PFSK-1 (cell line): Measurements from ENCODE around the gene CATSPERE.

Source experiments
- FOXP2 ChIP-seq: optimal IDR thresholded peaks from 2 replicates; pipeline ENCODE3; 2011; ENCODE audit warnings: borderline replicate concordance, control low read depth, inconsistent platforms; ENCODE audit not compliant: insufficient read depth; ENCODE audit errors: extremely low read length, extremely low read depth
- POLR2AphosphoS5 ChIP-seq: IDR thresholded peaks from 2 replicates; pipeline ENCODE4 v1.6.1; 2012; ENCODE audit warnings: low read depth, mild to moderate bottlenecking, control low read depth, low read length, moderate library complexity
- SIN3A ChIP-seq: IDR thresholded peaks from 2 replicates; pipeline ENCODE4 v1.6.1; 2012; ENCODE audit warnings: mild to moderate bottlenecking, low read length, moderate library complexity, borderline replicate concordance; ENCODE audit not compliant: insufficient read depth
- TAF1 ChIP-seq: IDR thresholded peaks from 2 replicates; pipeline ENCODE4 v1.6.1; 2012; ENCODE audit warnings: low read length, control low read depth, borderline replicate concordance; ENCODE audit not compliant: insufficient read depth
- TF ChIP-seq, protein P1 (sequence below), 2 experiments: IDR thresholded peaks; 2 replicates each; pipeline versions ENCODE4 v1.6.1 to v1.8.0; 2011 to 2012; ENCODE audit warnings: low read depth in 2 of 2, low read length in 2 of 2, control low read depth in 1 of 2, inconsistent platforms in 1 of 2, mild to moderate bottlenecking in 1 of 2, moderate library complexity in 1 of 2; ENCODE audit not compliant: insufficient read depth in 1 of 2

CATSPERE gene

DNA sequence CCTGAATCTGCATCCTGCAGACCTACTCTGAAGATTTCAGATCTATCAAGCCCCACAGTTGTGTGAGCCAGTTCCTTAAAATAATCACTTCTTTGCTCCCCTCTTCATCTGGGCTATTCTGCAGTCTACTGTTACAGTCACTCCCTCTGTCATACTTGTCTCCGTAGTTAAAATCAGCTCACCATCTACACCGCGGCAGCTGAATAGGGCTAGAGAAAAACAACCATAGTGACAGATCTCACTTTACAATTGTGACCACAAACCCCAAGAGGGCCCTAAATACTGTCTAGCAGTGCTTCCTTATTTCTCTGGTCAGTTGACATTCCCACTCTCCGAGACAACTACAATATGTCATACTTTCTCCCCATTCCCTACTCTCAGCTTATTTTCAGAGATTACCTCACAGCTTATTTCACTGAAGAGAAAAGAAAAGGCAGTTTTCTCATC, 204.7 kb downstream of the CATSPERE start:
- TF ChIP-seq SIN3A = peak; percentile 24; the same call in 1 of the 2 replicates
- TF ChIP-seq FOXP2 = no peak

DNA sequence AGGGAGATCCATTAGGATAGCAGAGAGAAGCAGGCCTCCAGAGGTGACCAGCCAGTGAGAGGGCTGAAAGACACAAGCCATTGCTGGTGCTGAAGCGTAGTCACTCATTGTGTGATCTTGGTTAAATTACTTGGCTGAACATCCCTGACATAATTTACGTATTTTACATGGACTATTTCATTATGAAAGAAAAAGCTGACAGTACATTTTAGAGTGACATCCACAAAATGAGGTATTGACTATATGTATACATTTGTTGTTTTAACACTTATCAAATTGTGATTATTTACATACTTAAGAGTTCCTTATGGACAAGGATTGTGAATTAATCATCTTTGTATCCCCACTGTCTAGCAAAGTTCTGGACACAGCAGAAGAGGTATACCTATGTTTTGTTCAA, 206.7 kb downstream of the CATSPERE start:
- no peak for TF ChIP-seq SIN3A
- no peak for TF ChIP-seq TAF1
- TF ChIP-seq POLR2AphosphoS5 = no peak
- TF ChIP-seq FOXP2 = no peak
- TF ChIP-seq, protein P1, sequence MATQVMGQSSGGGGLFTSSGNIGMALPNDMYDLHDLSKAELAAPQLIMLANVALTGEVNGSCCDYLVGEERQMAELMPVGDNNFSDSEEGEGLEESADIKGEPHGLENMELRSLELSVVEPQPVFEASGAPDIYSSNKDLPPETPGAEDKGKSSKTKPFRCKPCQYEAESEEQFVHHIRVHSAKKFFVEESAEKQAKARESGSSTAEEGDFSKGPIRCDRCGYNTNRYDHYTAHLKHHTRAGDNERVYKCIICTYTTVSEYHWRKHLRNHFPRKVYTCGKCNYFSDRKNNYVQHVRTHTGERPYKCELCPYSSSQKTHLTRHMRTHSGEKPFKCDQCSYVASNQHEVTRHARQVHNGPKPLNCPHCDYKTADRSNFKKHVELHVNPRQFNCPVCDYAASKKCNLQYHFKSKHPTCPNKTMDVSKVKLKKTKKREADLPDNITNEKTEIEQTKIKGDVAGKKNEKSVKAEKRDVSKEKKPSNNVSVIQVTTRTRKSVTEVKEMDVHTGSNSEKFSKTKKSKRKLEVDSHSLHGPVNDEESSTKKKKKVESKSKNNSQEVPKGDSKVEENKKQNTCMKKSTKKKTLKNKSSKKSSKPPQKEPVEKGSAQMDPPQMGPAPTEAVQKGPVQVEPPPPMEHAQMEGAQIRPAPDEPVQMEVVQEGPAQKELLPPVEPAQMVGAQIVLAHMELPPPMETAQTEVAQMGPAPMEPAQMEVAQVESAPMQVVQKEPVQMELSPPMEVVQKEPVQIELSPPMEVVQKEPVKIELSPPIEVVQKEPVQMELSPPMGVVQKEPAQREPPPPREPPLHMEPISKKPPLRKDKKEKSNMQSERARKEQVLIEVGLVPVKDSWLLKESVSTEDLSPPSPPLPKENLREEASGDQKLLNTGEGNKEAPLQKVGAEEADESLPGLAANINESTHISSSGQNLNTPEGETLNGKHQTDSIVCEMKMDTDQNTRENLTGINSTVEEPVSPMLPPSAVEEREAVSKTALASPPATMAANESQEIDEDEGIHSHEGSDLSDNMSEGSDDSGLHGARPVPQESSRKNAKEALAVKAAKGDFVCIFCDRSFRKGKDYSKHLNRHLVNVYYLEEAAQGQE (IDR thresholded peaks at IDR 0.05; ENCODE audit: insufficient read depth in 1 of 2, low read depth in 2 of 2, low read length in 2 of 2) = no peak

DNA sequence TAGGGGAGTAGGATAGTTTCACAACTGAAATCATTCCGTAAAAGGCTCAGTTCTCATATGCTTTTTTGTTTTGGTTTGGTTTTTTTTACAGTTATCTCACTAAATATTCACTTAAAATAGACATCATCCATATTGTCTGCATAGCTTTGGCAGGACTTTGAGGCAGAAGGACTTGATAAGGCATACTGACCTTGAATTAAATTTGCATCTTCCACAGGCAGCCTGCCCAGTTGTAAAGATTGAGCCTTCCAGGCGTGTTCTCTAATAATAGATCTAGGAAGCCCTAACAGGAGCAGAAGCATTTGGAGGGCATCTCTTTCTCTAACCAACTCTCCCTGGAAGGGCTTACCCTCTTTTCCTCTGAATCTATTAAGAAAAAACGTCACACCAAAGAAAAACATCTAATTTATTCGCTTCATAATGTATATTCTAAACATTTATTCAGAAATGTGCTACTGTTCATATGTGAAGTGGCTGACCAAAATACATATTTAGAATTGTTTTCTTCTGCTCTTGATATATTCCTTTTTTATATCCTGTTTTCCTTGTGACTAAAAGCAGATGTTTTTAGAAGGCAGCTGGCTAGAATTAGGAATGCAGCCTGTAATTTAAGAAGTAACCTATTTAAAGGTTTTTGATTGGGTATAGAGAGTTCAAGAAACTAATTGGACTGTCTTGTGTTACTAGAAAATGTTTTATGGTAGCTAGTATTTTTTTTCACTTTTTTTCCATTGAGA, 212.0 kb downstream of the CATSPERE start:
- TF ChIP-seq SIN3A (no peak), TAF1 (no peak), POLR2AphosphoS5 (no peak), FOXP2 (no peak)
- TF ChIP-seq, protein P1 (IDR thresholded peaks at IDR 0.05; ENCODE audit: insufficient read depth in 1 of 2, low read depth in 2 of 2, low read length in 2 of 2) = no peak

DNA sequence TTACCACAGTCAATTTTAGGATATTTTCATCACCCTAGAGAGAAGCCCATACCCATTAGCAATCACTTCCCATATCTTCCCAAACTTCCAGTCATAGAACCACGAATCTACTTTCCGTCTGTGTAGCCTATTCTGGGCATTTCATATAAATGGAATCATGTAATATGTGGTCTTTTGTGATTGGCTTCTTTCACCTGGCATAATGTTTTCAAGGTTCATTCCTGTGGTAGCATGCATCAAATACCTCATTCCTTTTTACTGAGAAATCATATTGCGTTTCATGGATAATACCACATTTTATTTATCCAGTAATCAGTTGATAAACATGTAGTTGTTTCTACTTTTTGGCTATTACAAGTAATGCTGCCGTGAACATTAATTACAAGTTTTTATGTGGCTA, 213.4 kb downstream of the CATSPERE start:
- TF ChIP-seq FOXP2 = no peak
- TF ChIP-seq TAF1 = no peak
- TF ChIP-seq POLR2AphosphoS5 = no peak
- no peak for TF ChIP-seq SIN3A
- TF ChIP-seq, protein P1 (IDR thresholded peaks at IDR 0.05; ENCODE audit: insufficient read depth in 1 of 2, low read depth in 2 of 2, low read length in 2 of 2) = no peak

DNA sequence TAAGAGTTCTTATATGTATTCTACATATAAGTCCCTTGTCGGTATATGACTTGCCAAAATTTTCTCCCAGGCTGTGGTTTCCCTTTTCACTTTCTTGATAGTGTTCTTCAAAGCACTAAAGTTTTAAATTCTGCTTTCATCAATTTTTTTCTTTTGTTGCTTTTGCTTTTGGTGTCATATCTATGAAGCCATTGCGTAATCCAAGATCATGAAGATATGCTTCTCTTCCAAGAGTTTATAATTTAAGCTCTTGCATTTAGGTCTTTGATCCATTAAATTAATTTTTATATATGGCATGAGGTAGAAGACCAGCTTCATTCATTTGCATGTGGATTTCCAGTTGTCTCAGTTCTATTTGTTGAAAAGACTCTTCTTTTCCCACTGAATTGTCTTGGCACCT, 214.1 kb downstream of the CATSPERE start:
- TF ChIP-seq FOXP2 = no peak
- TF ChIP-seq TAF1 = no peak
- TF ChIP-seq SIN3A = no peak
- TF ChIP-seq POLR2AphosphoS5 = no peak
- TF ChIP-seq, protein P1 (IDR thresholded peaks at IDR 0.05; ENCODE audit: insufficient read depth in 1 of 2, low read depth in 2 of 2, low read length in 2 of 2) = no peak
